ENCODE measurements around the gene TMEM238L.
A peak's percentile ranks its signal among the peaks of the same experiment; 100 is the strongest.

DNA sequence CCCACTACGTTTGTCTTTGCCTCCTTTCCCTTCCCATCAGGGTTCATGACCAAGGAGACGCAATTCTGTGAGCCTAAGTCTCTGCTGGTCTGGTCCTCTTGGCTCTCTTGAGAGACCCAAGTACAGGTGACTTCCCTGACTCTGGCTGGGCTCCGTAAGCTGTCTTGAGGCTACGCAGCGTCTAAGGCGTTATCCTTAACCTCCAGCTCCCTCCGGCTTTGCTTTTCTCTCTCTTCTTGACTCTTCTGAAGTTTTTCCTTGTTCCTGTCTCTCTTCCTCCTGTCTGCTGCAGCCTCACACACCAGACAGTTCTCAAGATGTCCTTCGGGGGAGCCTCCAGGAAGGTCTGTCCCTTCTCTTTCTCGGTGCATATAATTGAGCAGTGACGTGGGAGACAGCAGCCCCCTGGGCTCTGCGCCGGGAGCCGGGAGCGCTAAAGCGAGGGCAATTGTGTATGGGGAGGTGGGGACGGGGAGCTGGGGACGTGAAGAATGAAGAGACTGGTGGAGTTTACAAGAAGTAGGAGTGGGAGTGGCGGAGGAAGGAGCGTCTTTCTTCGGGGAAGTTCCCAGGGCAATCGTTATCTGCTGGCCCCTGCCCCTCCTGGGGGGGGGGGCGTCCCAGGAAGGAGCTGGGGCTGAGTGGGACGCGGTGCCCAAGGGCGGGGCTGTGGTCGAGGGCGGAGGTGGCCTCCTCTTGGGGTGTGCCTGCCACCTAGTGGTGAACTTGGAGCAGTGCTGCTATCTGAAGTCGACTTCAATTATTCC, 40.9 kb upstream of the TMEM238L start:
- TF ChIP-seq, protein P1, sequence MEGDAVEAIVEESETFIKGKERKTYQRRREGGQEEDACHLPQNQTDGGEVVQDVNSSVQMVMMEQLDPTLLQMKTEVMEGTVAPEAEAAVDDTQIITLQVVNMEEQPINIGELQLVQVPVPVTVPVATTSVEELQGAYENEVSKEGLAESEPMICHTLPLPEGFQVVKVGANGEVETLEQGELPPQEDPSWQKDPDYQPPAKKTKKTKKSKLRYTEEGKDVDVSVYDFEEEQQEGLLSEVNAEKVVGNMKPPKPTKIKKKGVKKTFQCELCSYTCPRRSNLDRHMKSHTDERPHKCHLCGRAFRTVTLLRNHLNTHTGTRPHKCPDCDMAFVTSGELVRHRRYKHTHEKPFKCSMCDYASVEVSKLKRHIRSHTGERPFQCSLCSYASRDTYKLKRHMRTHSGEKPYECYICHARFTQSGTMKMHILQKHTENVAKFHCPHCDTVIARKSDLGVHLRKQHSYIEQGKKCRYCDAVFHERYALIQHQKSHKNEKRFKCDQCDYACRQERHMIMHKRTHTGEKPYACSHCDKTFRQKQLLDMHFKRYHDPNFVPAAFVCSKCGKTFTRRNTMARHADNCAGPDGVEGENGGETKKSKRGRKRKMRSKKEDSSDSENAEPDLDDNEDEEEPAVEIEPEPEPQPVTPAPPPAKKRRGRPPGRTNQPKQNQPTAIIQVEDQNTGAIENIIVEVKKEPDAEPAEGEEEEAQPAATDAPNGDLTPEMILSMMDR (conservative IDR thresholded peaks at IDR 0.05; ENCODE audit: low read depth, low read length), result peak; percentile 87
- no peak for TF ChIP-seq MAFK (IDR thresholded peaks at IDR 0.05; ENCODE audit: low read depth, low read length)
- TF ChIP-seq SMC3 (IDR thresholded peaks at IDR 0.05; ENCODE audit: low read depth, low read length), result peak; percentile 83
- peak; percentile 76; the same call in 1 of the 2 replicates for TF ChIP-seq MAZ (IDR thresholded peaks at IDR 0.05; ENCODE audit: borderline replicate concordance, low read depth, low read length)
- no peak for TF ChIP-seq BHLHE40 (IDR thresholded peaks at IDR 0.05; ENCODE audit: low read depth, low read length)
- no peak for TF ChIP-seq RCOR1 (IDR thresholded peaks at IDR 0.05; ENCODE audit: insufficient replicate concordance, low read length)

All from IMR-90 (cell line).